ENCODE data around the gene ZMIZ1. TPM values are rescaled to one million over a fixed set of nuclear protein-coding genes. Genes with fewer than 3 reads are reported as not detected.
A peak's percentile ranks its signal among the peaks of the same experiment; 100 is the strongest.

Gene ZMIZ1
- total and polyA plus RNA-seq, 2 experiments from 2014 or later: 9.2 to 30.9 TPM

GRCh38 chr10:79202188-79203013, 133.6 kb downstream of the ZMIZ1 start:
- Histone ChIP-seq H3K36me3 (ENCODE audit: insufficient read depth) (no peaks in the 10 kb centered on the region), H3K27ac (ENCODE audit: low read depth) (no peak overlapping the region), H3K4me3 (no peak overlapping the region), H3K4me1 (ENCODE audit: insufficient read depth) (no peaks in the 10 kb centered on the region), H3K9me2 (ENCODE audit: insufficient read depth) (no peaks in the 10 kb centered on the region), H3F3A (replicated peaks; ENCODE audit: low read depth) (no peaks in the 10 kb centered on the region), H3K4me2 (no peak overlapping the region), H4K20me1 (replicated peaks; ENCODE audit: insufficient read depth) (peaks cover 7% of the 10 kb centered on the region; the same call in 1 of the 2 replicates), H3K79me2 (replicated peaks; ENCODE audit: insufficient read depth) (no peaks in the 10 kb centered on the region), H3K27me3 (ENCODE audit: insufficient read depth) (no peaks in the 10 kb centered on the region), H2AFZ (no peak overlapping the region)
- peak; percentile 81 for ATAC-seq
- TF ChIP-seq, protein P1, sequence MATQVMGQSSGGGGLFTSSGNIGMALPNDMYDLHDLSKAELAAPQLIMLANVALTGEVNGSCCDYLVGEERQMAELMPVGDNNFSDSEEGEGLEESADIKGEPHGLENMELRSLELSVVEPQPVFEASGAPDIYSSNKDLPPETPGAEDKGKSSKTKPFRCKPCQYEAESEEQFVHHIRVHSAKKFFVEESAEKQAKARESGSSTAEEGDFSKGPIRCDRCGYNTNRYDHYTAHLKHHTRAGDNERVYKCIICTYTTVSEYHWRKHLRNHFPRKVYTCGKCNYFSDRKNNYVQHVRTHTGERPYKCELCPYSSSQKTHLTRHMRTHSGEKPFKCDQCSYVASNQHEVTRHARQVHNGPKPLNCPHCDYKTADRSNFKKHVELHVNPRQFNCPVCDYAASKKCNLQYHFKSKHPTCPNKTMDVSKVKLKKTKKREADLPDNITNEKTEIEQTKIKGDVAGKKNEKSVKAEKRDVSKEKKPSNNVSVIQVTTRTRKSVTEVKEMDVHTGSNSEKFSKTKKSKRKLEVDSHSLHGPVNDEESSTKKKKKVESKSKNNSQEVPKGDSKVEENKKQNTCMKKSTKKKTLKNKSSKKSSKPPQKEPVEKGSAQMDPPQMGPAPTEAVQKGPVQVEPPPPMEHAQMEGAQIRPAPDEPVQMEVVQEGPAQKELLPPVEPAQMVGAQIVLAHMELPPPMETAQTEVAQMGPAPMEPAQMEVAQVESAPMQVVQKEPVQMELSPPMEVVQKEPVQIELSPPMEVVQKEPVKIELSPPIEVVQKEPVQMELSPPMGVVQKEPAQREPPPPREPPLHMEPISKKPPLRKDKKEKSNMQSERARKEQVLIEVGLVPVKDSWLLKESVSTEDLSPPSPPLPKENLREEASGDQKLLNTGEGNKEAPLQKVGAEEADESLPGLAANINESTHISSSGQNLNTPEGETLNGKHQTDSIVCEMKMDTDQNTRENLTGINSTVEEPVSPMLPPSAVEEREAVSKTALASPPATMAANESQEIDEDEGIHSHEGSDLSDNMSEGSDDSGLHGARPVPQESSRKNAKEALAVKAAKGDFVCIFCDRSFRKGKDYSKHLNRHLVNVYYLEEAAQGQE (IDR thresholded peaks at IDR 0.05; ENCODE audit: unreplicated experiment): no peak
- TF ChIP-seq, protein P2, sequence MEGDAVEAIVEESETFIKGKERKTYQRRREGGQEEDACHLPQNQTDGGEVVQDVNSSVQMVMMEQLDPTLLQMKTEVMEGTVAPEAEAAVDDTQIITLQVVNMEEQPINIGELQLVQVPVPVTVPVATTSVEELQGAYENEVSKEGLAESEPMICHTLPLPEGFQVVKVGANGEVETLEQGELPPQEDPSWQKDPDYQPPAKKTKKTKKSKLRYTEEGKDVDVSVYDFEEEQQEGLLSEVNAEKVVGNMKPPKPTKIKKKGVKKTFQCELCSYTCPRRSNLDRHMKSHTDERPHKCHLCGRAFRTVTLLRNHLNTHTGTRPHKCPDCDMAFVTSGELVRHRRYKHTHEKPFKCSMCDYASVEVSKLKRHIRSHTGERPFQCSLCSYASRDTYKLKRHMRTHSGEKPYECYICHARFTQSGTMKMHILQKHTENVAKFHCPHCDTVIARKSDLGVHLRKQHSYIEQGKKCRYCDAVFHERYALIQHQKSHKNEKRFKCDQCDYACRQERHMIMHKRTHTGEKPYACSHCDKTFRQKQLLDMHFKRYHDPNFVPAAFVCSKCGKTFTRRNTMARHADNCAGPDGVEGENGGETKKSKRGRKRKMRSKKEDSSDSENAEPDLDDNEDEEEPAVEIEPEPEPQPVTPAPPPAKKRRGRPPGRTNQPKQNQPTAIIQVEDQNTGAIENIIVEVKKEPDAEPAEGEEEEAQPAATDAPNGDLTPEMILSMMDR (conservative IDR thresholded peaks at IDR 0.05; ENCODE audit: low read depth in 2 of 2): peak; percentile 67 to 75
- Mint-ChIP-seq H3K4me3 (no peak overlapping the region), H3K27ac (no peak overlapping the region), H3K27me3 (ENCODE audit: insufficient read depth, low read depth, poor library complexity) (peaks cover 3% of the 10 kb centered on the region), H3K4me1 (no peaks in the 10 kb centered on the region; the same call in 2 of the 3 replicates), H3K9me3 (no peaks in the 10 kb centered on the region), H3K36me3 (ENCODE audit: low read depth) (peaks cover 7% of the 10 kb centered on the region)
- DNase-seq (ENCODE audit: low spot score): peak; percentile 65

GRCh38 chr10:79203014-79203644, 134.4 kb downstream of the ZMIZ1 start:
- Mint-ChIP-seq H3K9me3 (no peaks in the 10 kb centered on the region), H3K36me3 (ENCODE audit: low read depth) (peaks cover 7% of the 10 kb centered on the region), H3K4me3 (no peak overlapping the region), H3K27ac (no peak overlapping the region), H3K27me3 (ENCODE audit: insufficient read depth, low read depth, poor library complexity) (peaks cover 3% of the 10 kb centered on the region), H3K4me1 (no peaks in the 10 kb centered on the region)
- Histone ChIP-seq H4K20me1 (replicated peaks; ENCODE audit: insufficient read depth) (peaks cover 7% of the 10 kb centered on the region; the same call in 1 of the 2 replicates), H3K4me3 (no peak overlapping the region), H3K9me2 (ENCODE audit: insufficient read depth) (no peaks in the 10 kb centered on the region), H3K4me1 (ENCODE audit: insufficient read depth) (no peaks in the 10 kb centered on the region), H3K36me3 (ENCODE audit: insufficient read depth) (no peaks in the 10 kb centered on the region), H3K27me3 (ENCODE audit: insufficient read depth) (no peaks in the 10 kb centered on the region), H3F3A (replicated peaks; ENCODE audit: low read depth) (no peaks in the 10 kb centered on the region), H2AFZ (no peak overlapping the region), H3K27ac (ENCODE audit: low read depth) (no peak overlapping the region), H3K4me2 (no peak overlapping the region), H3K79me2 (replicated peaks; ENCODE audit: insufficient read depth) (no peaks in the 10 kb centered on the region)
- no peak for DNase-seq (ENCODE audit: low spot score)
- no peak for ATAC-seq
- TF ChIP-seq EZH2 (IDR thresholded peaks at IDR 0.05; ENCODE audit: low read depth, unreplicated experiment) (no peak), CREB1 (CRISPR knock-in tag; IDR thresholded peaks at IDR 0.05; ENCODE audit: low read depth) (no peak), STAT1 (IDR thresholded peaks at IDR 0.05; ENCODE audit: unreplicated experiment) (no peak), POLR2AphosphoS5 (IDR thresholded peaks at IDR 0.05; ENCODE audit: low read depth) (no peak), EZH2phosphoT487 (IDR thresholded peaks at IDR 0.05; ENCODE audit: unreplicated experiment) (no peak), NANOG (IDR thresholded peaks at IDR 0.05; ENCODE audit: borderline replicate concordance) (no peak)
- TF ChIP-seq, protein P1 (IDR thresholded peaks at IDR 0.05; ENCODE audit: unreplicated experiment): no peak
- TF ChIP-seq, protein P2 (conservative IDR thresholded peaks at IDR 0.05; ENCODE audit: low read depth in 2 of 2): no peak

Data from GM23338 (cell line).